Naive B cell (primary cell): Measurements from ENCODE around the gene USP53. TPM values are rescaled to one million over a fixed set of nuclear protein-coding genes. Genes with fewer than 3 reads are reported as not detected.

Source experiments
- ATAC-seq, 2 donors: fragments of 150-1000 bp; cut with Tn5 transposase; 2 replicates each; pipeline ENCODE4 v1.10.0; 2021; ENCODE audit warnings: low read depth in 2 of 2, mild to moderate bottlenecking in 2 of 2, moderate library complexity in 2 of 2
- DNase-seq: peaks from one replicate; pipeline ENCODE4 v3.0.0; 2022
- H3K27ac Mint-ChIP-seq, 6 donors: one replicate each; pipeline ENCODE4 v1.8.0; 2020 to 2022; ENCODE audit warnings: mild to moderate bottlenecking in 6 of 6, mixed read lengths in 6 of 6, moderate library complexity in 5 of 6, inconsistent platforms in 2 of 6
- H3K27me3 Mint-ChIP-seq, 3 donors: one replicate each; pipeline ENCODE4 v1.8.0; 2021 to 2022; ENCODE audit warnings: mixed read lengths in 3 of 3, mild to moderate bottlenecking in 1 of 3
- H3K36me3 Mint-ChIP-seq, 2 donors: one replicate each; pipeline ENCODE4 v1.8.0; 2020 to 2022; ENCODE audit warnings: mixed read lengths in 2 of 2, inconsistent platforms in 1 of 2, mild to moderate bottlenecking in 1 of 2
- H3K4me1 Mint-ChIP-seq, 3 donors: one replicate each; pipeline ENCODE4 v1.8.0; 2020 to 2022; ENCODE audit warnings: mixed read lengths in 3 of 3, inconsistent platforms in 1 of 3, mild to moderate bottlenecking in 1 of 3, moderate library complexity in 1 of 3
- H3K4me3 Mint-ChIP-seq, 8 donors: one replicate each; pipeline ENCODE4 v1.8.0; 2020 to 2022; ENCODE audit warnings: mild to moderate bottlenecking in 8 of 8, mixed read lengths in 8 of 8, moderate library complexity in 8 of 8, inconsistent platforms in 2 of 8
- H3K9me3 Mint-ChIP-seq, 7 donors: one replicate each; pipeline ENCODE4 v1.8.0; 2020 to 2022; ENCODE audit warnings: mixed read lengths in 7 of 7, mild to moderate bottlenecking in 5 of 7, inconsistent platforms in 2 of 7, moderate library complexity in 1 of 7
- polyA plus RNA-seq, 6 donors: library from polyadenylated mRNA; unstranded; fragments of 300-500 nt; fragmentation: Illumina TruSeq; gene quantifications; one replicate each; pipeline ENCODE4 v1.2.3, GENCODE V29; 2021; ENCODE audit warnings: low read depth in 6 of 6

The USP53 gene
- polyA plus RNA-seq, 6 donors from 2014 or later, result 1.00 to 19.4 (median 7.0) TPM

DNA sequence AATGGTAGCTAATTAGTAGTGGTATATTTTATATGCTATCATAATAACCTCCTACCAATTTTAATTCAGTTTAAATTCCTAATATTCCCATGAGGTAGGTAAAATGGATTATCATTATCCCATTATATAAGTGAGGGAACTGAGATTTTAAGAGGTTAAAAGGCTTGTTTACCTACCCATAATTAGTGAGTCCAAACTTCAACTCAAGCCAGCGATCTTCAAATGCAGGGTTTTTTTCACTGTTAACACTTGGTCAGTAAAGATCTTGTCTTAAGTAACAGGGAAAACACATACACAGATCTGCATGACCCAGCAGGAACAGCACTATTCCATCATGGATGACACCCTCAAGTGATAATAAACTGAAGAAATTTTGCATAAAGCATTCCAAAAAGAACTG is 78.1 kb downstream of the USP53 start:
- no peak for ATAC-seq
- H3K4me3 Mint-ChIP-seq, result no peak overlapping the region
- H3K36me3 Mint-ChIP-seq, result peaks cover 0 to 8% of the 10 kb centered on the region in 2 donors
- no peak overlapping the region for H3K27ac Mint-ChIP-seq
- no peaks in the 10 kb centered on the region for H3K9me3 Mint-ChIP-seq
- H3K27me3 Mint-ChIP-seq, result no peaks in the 10 kb centered on the region
- DNase-seq, result no peak
- H3K4me1 Mint-ChIP-seq, result no peaks in the 10 kb centered on the region

DNA sequence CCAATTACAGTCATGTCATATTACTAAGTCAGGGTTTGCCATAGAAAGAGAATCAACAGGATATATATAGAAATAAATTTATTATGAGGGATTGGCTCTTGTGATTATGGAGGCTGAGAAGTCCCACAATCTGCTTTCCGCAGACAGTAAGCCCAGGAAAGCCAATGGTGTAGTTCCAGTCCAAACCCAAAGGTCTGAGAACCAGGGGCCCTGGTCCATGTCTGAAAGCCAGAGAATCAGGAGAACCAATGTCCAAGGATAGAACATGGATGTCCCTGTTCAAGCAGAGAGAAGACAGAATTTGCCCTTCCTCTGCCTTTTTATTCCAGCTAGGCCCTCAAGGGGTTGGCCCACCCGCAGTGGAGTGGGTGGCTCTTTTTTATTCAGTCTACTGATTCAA is 83.8 kb downstream of the USP53 start:
- peaks cover 13 to 25% of the 10 kb centered on the region in 2 donors for H3K36me3 Mint-ChIP-seq
- no peaks in the 10 kb centered on the region for H3K27me3 Mint-ChIP-seq
- DNase-seq (no peak), ATAC-seq (no peak)
- H3K9me3 Mint-ChIP-seq, result no peaks in the 10 kb centered on the region
- peak overlapping the region in 3 of 6 donors; percentile 49 to 70 (median 59) for H3K27ac Mint-ChIP-seq
- H3K4me1 Mint-ChIP-seq, result peaks cover 19 to 39% (median 38%) of the 10 kb centered on the region in 3 donors
- H3K4me3 Mint-ChIP-seq, result peak overlapping the region in 1 of 8 donors; percentile 32

DNA sequence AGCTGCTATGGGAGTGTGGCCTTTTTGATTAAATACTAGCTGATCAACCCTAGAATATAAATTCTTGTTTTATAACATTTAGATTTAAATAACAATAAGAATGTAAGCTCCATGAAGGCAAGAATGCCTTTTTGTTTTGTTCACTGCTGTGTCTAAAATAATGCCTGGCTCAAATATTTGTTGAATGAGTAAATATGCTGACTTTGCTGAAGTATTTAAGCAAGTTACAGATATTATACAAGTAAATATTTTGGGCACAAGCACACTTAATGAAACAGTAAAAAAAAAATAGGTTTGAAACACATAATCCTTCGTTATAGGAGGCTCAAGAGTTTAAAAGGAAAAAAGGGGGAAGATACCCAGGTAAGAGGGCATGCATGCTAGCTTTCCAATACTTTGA is 85.3 kb downstream of the USP53 start:
- peaks cover 13 to 19% of the 10 kb centered on the region in 2 donors for H3K36me3 Mint-ChIP-seq
- H3K4me3 Mint-ChIP-seq, result peak overlapping the region in 1 of 8 donors; percentile 97
- DNase-seq (no peak), ATAC-seq (no peak)
- peaks cover 19 to 41% (median 38%) of the 10 kb centered on the region in 3 donors for H3K4me1 Mint-ChIP-seq
- H3K27ac Mint-ChIP-seq, result peak overlapping the region in 3 of 6 donors; percentile 7 to 42 (median 15)
- no peaks in the 10 kb centered on the region for H3K27me3 Mint-ChIP-seq
- no peaks in the 10 kb centered on the region for H3K9me3 Mint-ChIP-seq

DNA sequence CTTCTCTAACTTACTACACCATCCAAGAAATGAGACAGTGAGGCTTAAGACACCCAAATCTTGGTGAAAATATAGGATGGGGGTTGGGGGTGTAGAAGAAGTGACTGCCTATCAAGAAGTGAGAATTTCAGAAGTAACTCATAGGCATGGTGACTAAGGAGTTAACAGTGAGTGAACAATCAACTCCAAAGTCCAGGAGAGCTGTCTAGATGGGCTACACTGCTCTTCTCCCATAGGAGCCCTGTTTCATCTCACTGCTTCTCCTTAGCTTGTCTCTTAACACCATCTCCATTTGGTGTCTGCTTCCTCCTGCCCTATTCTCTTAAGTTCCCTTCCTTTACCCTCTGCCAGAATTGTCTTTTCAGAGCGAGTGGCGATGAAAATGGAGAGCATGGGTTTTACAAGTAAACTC is 86.8 kb downstream of the USP53 start:
- Mint-ChIP-seq H3K4me1 (peaks cover 24 to 41% (median 38%) of the 10 kb centered on the region in 3 donors), H3K36me3 (peaks cover 13 to 18% of the 10 kb centered on the region in 2 donors), H3K4me3 (peak overlapping the region; percentile 96 to 100 (median 99)), H3K9me3 (peaks cover 0 to 3% (median 0%) of the 10 kb centered on the region in 7 donors), H3K27ac (peak overlapping the region; percentile 88 to 99 (median 98)), H3K27me3 (peaks cover 0 to 5% (median 0%) of the 10 kb centered on the region in 3 donors)
- DNase-seq (peak; percentile 11), ATAC-seq (no peak)

DNA sequence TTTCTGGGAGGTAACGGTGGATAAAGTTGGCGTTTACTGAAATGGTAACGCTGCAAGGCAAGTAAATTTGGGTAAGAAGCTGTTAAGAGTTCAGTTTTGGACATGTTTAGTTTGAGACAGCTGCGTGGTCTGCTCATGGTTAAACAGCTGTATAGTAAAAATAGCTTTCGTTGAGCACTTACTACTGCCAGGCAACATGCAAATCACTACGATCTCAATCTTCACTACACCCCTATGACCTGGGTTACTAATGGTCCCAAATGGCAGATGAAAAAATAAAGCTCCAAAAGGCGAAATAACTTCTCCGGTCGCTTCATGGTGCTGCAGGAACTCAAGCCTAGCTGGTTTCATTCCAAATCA is 87.2 kb downstream of the USP53 start:
- peaks cover 0 to 3% (median 0%) of the 10 kb centered on the region in 7 donors for H3K9me3 Mint-ChIP-seq
- peaks cover 24 to 41% (median 38%) of the 10 kb centered on the region in 3 donors for H3K4me1 Mint-ChIP-seq
- H3K36me3 Mint-ChIP-seq, result peaks cover 13 to 18% of the 10 kb centered on the region in 2 donors
- peak; percentile 12 for DNase-seq
- H3K4me3 Mint-ChIP-seq, result peak overlapping the region; percentile 96 to 100 (median 99)
- peak; percentile 19 to 29 for ATAC-seq
- H3K27me3 Mint-ChIP-seq, result peaks cover 0 to 5% (median 0%) of the 10 kb centered on the region in 3 donors
- H3K27ac Mint-ChIP-seq, result peak overlapping the region; percentile 95 to 100 (median 98)

DNA sequence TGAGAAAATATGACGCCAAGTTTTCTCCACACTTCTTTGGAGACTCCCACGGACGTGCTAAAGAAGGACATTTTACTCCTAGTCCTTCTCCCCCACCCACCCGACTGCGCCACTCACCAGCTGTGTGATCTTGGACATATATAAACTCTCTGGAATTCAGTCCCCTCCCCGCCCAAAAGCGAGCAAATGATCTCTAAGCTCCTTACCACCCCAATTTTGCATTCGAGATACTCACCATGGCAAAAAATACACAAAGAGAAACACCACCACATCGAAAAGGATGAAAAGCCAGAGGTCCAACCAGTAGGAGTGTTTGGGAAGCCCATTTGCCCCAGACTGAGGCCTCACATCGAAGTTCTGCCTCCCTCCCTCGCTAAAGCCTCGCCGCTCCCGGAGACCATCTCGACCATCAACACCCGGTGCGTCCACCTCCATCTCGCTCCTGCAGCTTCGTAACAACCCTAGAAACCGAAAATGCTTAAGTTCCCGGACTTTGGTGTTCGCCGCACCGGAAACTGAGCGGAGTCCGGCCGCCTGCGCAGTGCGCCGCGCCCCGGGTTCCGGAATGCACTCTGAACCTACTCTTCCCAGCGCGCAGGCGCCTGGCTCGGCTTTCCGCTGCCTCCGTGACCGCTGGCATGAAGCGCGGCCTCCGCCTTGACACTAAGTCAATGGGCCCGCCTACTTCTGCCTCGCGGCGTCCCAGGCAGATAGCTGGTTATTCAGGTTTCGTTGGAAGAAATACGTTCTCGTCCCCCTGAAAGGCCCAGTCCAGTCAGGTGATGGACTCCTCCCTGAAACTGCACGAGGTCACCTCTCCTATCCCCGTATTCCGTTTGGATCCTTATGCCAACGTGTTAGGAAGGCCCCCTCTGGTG is 87.8 kb downstream of the USP53 start:
- Mint-ChIP-seq H3K27me3 (peaks cover 0 to 5% (median 0%) of the 10 kb centered on the region in 3 donors), H3K4me1 (peaks cover 24 to 41% (median 38%) of the 10 kb centered on the region in 3 donors), H3K9me3 (peaks cover 0 to 3% (median 0%) of the 10 kb centered on the region in 7 donors), H3K27ac (peak overlapping the region; percentile 95 to 100 (median 98)), H3K4me3 (peak overlapping the region; percentile 96 to 100 (median 99)), H3K36me3 (peaks cover 13 to 18% of the 10 kb centered on the region in 2 donors)
- peak; percentile 91 for DNase-seq
- ATAC-seq, result peak; percentile 90 to 91

DNA sequence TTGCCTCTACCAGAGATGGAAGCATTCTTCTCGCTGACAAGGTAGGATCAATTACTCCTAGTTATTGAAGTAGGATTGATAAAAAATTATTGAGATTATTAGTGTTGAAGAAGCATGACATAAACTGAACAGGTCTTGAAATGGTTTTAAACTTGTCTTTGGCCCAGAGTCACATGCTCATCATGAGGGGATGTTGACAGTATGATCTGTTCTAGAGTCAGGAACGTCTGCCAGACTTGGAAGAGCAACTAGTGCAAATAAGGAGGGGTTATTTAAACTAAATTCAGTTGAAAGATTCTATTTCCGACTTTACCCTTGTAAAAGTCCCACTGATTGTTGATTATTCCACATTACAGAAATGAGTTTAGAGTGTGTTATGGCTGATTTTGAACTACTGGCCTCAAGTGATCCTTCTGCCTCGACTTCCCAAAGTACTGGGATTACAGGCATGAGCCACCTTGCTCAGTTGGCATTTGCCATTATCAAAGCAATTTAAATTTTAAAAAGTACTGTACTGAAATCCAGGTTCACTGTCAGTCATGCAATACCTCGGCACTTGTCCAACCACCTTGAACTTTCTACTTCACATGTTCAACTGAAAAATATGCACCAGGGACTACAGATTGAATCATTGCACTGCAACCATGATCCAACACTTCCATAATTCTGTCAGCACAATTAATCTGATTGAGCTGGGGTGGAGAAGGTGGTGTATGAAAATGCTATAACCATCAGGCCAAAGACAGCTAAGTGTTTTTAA is 89.7 kb downstream of the USP53 start:
- Mint-ChIP-seq H3K9me3 (peaks cover 0 to 3% (median 0%) of the 10 kb centered on the region in 7 donors), H3K4me1 (peaks cover 24 to 39% (median 32%) of the 10 kb centered on the region in 3 donors), H3K4me3 (peak overlapping the region in 5 of 8 donors; percentile 7 to 99 (median 96)), H3K36me3 (peaks cover 5% of the 10 kb centered on the region in 2 donors), H3K27ac (no peak overlapping the region), H3K27me3 (peaks cover 0 to 5% (median 0%) of the 10 kb centered on the region in 3 donors)
- no peak for ATAC-seq
- DNase-seq, result no peak

DNA sequence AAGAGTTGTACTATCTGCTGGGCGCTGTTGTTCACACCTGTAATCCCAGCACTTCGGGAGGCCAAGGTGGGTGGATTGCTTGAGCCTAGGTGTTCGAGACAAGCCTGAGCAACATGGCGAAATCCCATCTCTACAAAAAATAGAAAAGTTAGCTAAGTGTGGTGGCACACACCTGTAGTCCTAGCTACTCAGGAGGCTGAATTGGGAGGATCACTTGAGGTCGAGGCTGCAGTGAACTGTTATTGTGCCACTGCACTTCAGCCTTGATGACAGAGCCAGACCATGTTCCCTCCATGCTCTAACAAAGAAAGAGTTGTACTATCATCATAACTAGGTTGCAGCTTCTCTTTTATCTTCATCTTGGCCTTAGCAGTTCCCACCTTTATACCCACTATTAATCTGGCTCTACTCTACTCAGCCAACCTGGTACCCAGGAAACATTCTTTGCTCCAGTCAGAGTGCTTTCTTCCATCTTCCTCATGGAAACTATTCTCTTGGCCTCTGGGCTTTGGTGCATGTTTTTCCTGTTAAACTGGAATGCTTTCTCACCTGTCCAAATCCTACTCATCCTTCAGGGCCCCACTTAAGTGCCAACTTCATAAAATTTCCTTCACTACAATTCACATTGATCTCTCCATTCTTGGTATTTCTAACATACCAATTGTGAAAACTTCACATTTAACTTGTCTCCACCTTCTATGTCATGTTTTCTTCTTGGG is 91.2 kb downstream of the USP53 start:
- ATAC-seq, result no peak
- peaks cover 0 to 5% of the 10 kb centered on the region in 2 donors for H3K36me3 Mint-ChIP-seq
- no peak overlapping the region for H3K27ac Mint-ChIP-seq
- peaks cover 0 to 3% (median 0%) of the 10 kb centered on the region in 7 donors for H3K9me3 Mint-ChIP-seq
- peak overlapping the region in 1 of 8 donors; percentile 23 for H3K4me3 Mint-ChIP-seq
- DNase-seq, result no peak
- H3K4me1 Mint-ChIP-seq, result peaks cover 22 to 28% (median 23%) of the 10 kb centered on the region in 3 donors
- peaks cover 0 to 5% (median 0%) of the 10 kb centered on the region in 3 donors for H3K27me3 Mint-ChIP-seq

DNA sequence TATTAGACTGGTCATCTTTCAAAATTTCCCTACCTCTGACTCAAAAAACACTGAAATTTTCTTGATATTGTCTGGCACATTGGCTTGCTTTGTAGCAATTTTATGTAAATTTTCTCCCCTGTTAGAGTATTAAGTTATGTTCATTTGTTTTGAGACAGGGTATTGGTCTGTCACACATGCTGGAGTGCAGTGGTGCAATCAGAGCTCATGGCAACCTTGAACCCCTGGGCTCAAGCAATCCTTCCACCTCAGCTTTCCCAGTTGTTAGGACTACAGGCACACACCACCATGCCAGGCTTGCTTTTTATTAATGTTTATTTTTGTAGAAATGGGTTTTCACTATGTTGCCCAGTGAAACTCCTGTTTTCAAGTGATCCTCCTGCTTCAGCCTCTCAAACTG is 91.9 kb downstream of the USP53 start:
- ATAC-seq (no peak), DNase-seq (no peak)
- Mint-ChIP-seq H3K4me3 (no peak overlapping the region), H3K4me1 (peaks cover 15 to 21% (median 16%) of the 10 kb centered on the region in 3 donors), H3K9me3 (peaks cover 0 to 3% (median 0%) of the 10 kb centered on the region in 7 donors), H3K27ac (no peak overlapping the region), H3K36me3 (peaks cover 0 to 5% of the 10 kb centered on the region in 2 donors), H3K27me3 (peaks cover 0 to 5% (median 0%) of the 10 kb centered on the region in 3 donors)

DNA sequence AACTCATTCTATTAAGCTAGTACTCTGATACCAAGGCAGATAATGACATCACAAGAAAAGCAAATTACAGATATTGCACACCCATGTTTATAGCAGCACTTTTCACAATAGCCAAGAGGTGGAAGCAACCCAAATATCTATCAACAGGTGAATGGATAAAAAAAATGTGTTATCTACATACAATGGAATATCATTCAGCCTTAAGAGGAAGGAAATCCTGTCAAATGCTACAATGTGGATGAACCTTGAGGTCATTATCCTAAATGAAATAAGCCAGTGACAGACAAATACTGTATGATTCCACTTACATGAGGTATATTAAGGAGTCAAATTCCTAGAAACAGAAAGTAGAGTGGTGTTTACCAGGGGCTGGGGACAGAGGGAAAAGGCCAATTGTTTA is 95.1 kb downstream of the USP53 start:
- DNase-seq (no peak), ATAC-seq (no peak)
- Mint-ChIP-seq H3K27me3 (peaks cover 0 to 5% (median 0%) of the 10 kb centered on the region in 3 donors), H3K9me3 (peaks cover 0 to 3% (median 0%) of the 10 kb centered on the region in 7 donors), H3K4me3 (no peak overlapping the region), H3K4me1 (peaks cover 0 to 4% (median 0%) of the 10 kb centered on the region in 3 donors), H3K27ac (no peak overlapping the region), H3K36me3 (no peaks in the 10 kb centered on the region)

DNA sequence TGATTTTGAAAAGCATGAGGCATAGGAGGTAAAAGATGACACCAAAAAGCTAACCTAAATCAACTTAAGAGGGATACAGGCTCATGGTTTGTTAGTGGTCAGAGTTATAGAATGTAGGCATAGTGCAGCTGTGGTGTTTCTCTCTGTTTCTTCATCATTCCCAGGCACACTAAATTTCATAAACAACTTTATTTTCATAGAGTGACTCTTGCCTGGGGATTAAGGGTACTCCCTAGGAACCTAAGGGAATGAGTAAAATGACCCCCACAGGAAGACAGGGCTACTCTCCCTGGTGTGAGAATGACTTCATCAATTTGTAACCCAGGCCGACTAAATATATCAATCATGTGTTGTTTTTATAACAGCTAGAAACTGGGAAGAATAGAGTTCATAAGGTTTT is 98.3 kb downstream of the USP53 start:
- H3K27me3 Mint-ChIP-seq, result peaks cover 0 to 6% (median 5%) of the 10 kb centered on the region in 3 donors
- H3K27ac Mint-ChIP-seq, result no peak overlapping the region
- DNase-seq (no peak), ATAC-seq (no peak)
- no peak overlapping the region for H3K4me3 Mint-ChIP-seq
- no peaks in the 10 kb centered on the region for H3K4me1 Mint-ChIP-seq
- no peaks in the 10 kb centered on the region for H3K36me3 Mint-ChIP-seq
- H3K9me3 Mint-ChIP-seq, result no peaks in the 10 kb centered on the region

DNA sequence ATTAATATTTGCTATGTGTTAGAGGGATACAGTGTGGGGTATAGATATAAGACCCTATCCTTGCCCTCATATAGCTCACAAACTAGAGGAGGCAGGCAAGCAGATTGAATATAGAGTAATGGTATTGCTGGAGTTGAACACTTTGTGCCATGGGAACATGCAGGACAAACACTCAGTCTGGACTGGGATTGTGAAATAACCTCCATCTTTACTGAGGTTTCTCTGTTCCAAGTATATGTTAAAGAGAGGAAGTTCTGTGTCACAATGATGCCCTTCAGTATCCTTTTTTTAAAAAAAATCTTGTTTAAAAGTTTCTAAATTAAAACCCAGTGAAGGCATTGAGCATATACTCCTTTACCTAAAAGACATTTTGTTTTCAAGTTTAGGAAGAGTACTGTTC is 100.7 kb downstream of the USP53 start:
- no peak for DNase-seq

More for the DNA sequence above, 100.7 kb downstream of the USP53 start:
- ATAC-seq, result no peak
- Mint-ChIP-seq H3K36me3 (no peaks in the 10 kb centered on the region), H3K27me3 (peaks cover 0 to 10% (median 5%) of the 10 kb centered on the region in 3 donors), H3K27ac (peak overlapping the region in 1 of 6 donors; percentile 37), H3K4me1 (no peaks in the 10 kb centered on the region), H3K4me3 (no peak overlapping the region), H3K9me3 (no peaks in the 10 kb centered on the region)
